Measurements from ENCODE around the gene HHATL.

The HHATL gene

DNA sequence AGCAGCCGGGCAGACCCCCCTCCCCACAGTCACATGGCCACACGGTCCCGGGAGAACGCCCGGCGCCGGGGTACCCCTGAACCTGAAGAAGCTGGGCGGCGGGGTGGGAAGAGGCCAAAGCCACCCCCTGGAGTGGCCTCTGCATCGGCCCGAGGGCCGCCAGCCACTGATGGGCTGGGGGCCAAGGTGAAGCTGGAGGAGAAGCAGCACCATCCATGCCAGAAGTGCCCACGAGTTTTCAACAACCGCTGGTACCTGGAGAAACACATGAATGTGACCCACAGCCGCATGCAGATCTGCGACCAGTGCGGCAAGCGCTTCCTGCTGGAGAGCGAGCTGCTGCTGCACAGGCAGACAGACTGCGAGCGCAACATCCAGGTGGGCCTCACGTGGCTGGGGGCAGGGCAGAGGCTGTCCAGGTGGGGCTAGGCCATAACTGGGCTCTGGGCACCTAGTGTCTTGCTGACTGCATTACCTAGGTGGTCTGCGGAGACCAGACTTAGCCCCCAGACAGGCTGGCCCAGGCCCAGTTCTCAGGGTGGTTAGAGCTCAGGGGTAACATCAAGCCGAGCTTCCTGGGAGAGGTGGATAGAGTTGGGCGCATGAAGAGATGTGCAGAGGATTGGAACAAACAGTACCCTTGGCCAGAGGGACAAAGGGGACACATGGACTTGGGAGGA is 43.0 kb downstream of the HHATL start:
- TF ChIP-seq CTCF (conservative IDR thresholded peaks at IDR 0.05): no peak
- no peak overlapping the region for H3K27ac ChIP-seq

- no peak for TF ChIP-seq CTCF (conservative IDR thresholded peaks at IDR 0.05)
- no peak overlapping the region for H3K27ac ChIP-seq
Measured at GRCh38 chr3:42658771-42659390, 43.7 kb downstream of the HHATL start.

DNA sequence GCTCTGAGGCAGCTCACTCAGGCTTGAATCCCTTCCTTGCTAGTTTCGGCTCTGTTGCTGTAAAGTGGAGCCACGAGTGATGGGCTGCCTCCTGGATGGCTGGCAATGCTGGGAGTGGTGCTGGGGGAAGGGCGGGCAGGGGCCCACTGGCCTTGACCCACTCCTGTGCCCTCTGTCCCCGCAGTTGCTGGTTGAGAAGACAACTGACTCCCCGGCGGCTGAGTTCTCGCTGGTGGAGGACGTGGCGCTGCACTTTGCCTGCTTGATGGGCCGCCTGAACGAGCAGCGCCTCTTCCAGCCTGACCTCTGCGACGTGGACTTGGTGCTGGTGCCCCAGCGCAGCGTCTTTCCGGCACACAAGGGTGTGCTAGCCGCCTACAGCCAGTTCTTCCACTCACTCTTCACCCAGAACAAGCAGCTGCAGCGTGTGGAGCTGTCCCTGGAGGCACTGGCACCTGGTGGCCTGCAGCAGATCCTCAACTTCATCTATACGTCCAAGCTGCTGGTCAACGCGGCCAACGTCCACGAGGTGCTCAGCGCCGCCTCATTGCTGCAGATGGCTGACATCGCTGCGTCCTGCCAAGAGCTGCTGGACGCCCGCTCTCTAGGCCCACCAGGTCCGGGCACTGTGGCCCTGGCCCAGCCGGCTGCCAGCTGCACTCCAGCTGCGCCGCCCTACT is 44.4 kb downstream of the HHATL start:
- no peak for TF ChIP-seq CTCF (conservative IDR thresholded peaks at IDR 0.05)
- no peak overlapping the region for H3K27ac ChIP-seq

- H3K27ac ChIP-seq: no peak overlapping the region
- no peak for TF ChIP-seq CTCF (conservative IDR thresholded peaks at IDR 0.05)
Measured at GRCh38 chr3:42657675-42658074, 44.9 kb downstream of the HHATL start.

- H3K27ac ChIP-seq: no peak overlapping the region
- no peak for TF ChIP-seq CTCF (conservative IDR thresholded peaks at IDR 0.05)
Measured at GRCh38 chr3:42656680-42657610, 45.7 kb downstream of the HHATL start.

- TF ChIP-seq CTCF (conservative IDR thresholded peaks at IDR 0.05): no peak
- H3K27ac ChIP-seq: no peak overlapping the region
Measured at GRCh38 chr3:42655980-42656679, 46.5 kb downstream of the HHATL start.
